Neural progenitor cell (in vitro differentiated cells): ENCODE results near the gene ZSCAN2. TPM values are rescaled to one million over a fixed set of nuclear protein-coding genes. Genes with fewer than 3 reads are reported as not detected.
"Not testable (repeated sequence)": the region's sequence is repeated elsewhere in the genome, so short reads cannot be mapped to it uniquely, and the experiment has no call there.

Experiments
- DNase-seq: peaks from one replicate; pipeline ENCODE4 v3.0.0-alpha.2; 2016; ENCODE audit warnings: low spot score
- H2AFZ ChIP-seq: fragments of 200-600 bp; sonication (generic); replicated peaks from 2 replicates; pipeline ENCODE4 v1.6.1; 2016; ENCODE audit warnings: antibody characterized with exemption
- H3F3A ChIP-seq: fragments of 200-600 bp; sonication (generic); 2 replicates; pipeline ENCODE4 v1.6.1; 2016; ENCODE audit warnings: antibody characterized with exemption, low read depth
- H3K27ac ChIP-seq: fragments of 200-600 bp; sonication (generic); 2 replicates; pipeline ENCODE4 v1.5.1; 2016; ENCODE audit warnings: mild to moderate bottlenecking
- H3K27me3 ChIP-seq: fragments of 200-600 bp; sonication (generic); 2 replicates; pipeline ENCODE4 v1.6.1; 2016; ENCODE audit warnings: mild to moderate bottlenecking, moderate library complexity
- H3K36me3 ChIP-seq: fragments of 200-600 bp; sonication (generic); 2 replicates; pipeline ENCODE4 v1.5.1; 2016
- H3K4me1 ChIP-seq: fragments of 200-600 bp; sonication (generic); 2 replicates; pipeline ENCODE4 v1.6.1; 2016; ENCODE audit warnings: mixed run types
- H3K4me2 ChIP-seq: fragments of 200-600 bp; sonication (generic); 2 replicates; pipeline ENCODE4 v1.6.1; 2016
- H3K4me3 ChIP-seq: fragments of 200-600 bp; sonication (generic); 2 replicates; pipeline ENCODE4 v1.5.1; 2016
- H3K79me2 ChIP-seq: fragments of 200-600 bp; sonication (generic); 2 replicates; pipeline ENCODE4 v1.6.1; 2016; ENCODE audit warnings: low read depth
- H3K9ac ChIP-seq: fragments of 200-600 bp; sonication (generic); 2 replicates; pipeline ENCODE4 v1.6.1; 2016
- H3K9me3 ChIP-seq: fragments of 200-600 bp; sonication (generic); 2 replicates; pipeline ENCODE4 v1.5.1; 2016; ENCODE audit warnings: low read depth
- H4K20me1 ChIP-seq: fragments of 200-600 bp; sonication (generic); 2 replicates; pipeline ENCODE4 v1.6.1; 2016; ENCODE audit warnings: low read depth
- H3K27ac Mint-ChIP-seq: 3 replicates; pipeline ENCODE4 v1.8.0; 2021; ENCODE audit warnings: mixed read lengths
- H3K27me3 Mint-ChIP-seq: 2 replicates; pipeline ENCODE4 v1.8.0; 2022; ENCODE audit warnings: low read depth, mild to moderate bottlenecking, inconsistent platforms, moderate library complexity, mixed read lengths; ENCODE audit not compliant: insufficient read depth
- H3K36me3 Mint-ChIP-seq: 3 replicates; pipeline ENCODE4 v1.8.0; 2021; ENCODE audit warnings: mixed read lengths
- H3K4me1 Mint-ChIP-seq: 3 replicates; pipeline ENCODE4 v1.8.0; 2021; ENCODE audit warnings: mixed read lengths
- H3K4me3 Mint-ChIP-seq: 3 replicates; pipeline ENCODE4 v1.8.0; 2021; ENCODE audit warnings: mild to moderate bottlenecking, moderate library complexity, mixed read lengths
- H3K9me3 Mint-ChIP-seq: 3 replicates; pipeline ENCODE4 v1.8.0; 2020; ENCODE audit warnings: mixed read lengths
- EZH2 ChIP-seq: fragments of 200-600 bp; sonication (generic); IDR thresholded peaks from 2 replicates; pipeline ENCODE4 v1.6.1; 2017; ENCODE audit warnings: antibody characterized with exemption, mild to moderate bottlenecking, moderate library complexity
- EZH2phosphoT487 ChIP-seq: fragments of 200-600 bp; sonication (generic); IDR thresholded peaks from 2 replicates; pipeline ENCODE4 v1.6.1; 2017; ENCODE audit warnings: antibody characterized with exemption
- total RNA-seq: library from RNA; depleted of rRNA; stranded (reverse); fragments of >200 nt; gene quantifications from 2 replicates; pipeline ENCODE4 v1.2.3, GENCODE V29; 2015; ENCODE audit warnings: low replicate concordance
- TF ChIP-seq, protein P1 (sequence below): fragments of 200-600 bp; sonication (generic); IDR thresholded peaks from 2 replicates; pipeline ENCODE4 v1.5.1; 2017; ENCODE audit warnings: antibody characterized with exemption, mild to moderate bottlenecking

ZSCAN2 gene
- total RNA-seq, 1 donor from 2014 or later: 6.7 TPM

DNA sequence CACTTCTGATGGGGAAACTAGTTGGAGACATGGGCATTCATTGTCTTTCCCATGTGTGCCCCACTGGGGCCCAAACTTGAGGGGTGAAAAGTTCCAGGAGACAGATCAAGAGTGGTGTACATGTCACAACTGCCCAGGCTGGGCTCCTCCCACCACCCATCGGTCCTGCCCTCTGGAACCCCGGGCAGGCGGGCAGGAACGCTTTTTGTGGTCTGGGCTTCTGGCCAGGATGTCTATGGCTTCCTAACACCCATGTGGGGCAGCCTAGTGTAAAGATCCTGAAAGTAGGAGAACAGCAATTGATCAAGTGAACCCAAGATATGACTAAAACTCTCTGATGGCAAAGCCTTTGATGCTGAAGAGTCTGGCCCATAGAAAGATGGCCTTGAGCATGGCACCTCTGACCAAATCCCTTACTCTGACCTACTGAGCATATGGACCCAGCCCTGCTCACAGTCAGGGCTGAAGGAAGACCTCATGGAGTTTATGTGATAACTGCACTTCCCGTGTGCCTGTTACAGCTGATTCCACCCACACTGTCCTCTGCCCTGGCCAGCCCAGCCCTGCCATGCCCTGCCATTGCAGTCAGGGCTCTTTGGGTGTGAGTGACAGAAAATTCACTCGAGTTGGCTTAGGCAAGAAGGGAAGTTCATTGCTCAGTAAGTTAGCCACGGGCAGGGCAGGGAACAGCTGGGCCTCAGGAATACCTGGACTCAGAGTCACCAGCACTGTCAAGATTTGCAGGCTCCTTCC, 19.0 kb upstream of the ZSCAN2 start:
- peak overlapping the region; percentile 50 for H3K4me3 Mint-ChIP-seq
- H3K9me3 Mint-ChIP-seq, H3K27ac ChIP-seq, H3K4me1 ChIP-seq, H2AFZ ChIP-seq, H3K79me2 ChIP-seq, H3F3A ChIP-seq, H3K36me3 ChIP-seq, H3K27me3 ChIP-seq, H3K27me3 Mint-ChIP-seq, H3K9me3 ChIP-seq, H3K36me3 Mint-ChIP-seq, DNase-seq, H3K9ac ChIP-seq, H3K4me2 ChIP-seq, H3K4me3 ChIP-seq, H4K20me1 ChIP-seq, H3K27ac Mint-ChIP-seq: not testable (repeated sequence)
- peaks cover 10% of the 10 kb centered on the region for H3K4me1 Mint-ChIP-seq

DNA sequence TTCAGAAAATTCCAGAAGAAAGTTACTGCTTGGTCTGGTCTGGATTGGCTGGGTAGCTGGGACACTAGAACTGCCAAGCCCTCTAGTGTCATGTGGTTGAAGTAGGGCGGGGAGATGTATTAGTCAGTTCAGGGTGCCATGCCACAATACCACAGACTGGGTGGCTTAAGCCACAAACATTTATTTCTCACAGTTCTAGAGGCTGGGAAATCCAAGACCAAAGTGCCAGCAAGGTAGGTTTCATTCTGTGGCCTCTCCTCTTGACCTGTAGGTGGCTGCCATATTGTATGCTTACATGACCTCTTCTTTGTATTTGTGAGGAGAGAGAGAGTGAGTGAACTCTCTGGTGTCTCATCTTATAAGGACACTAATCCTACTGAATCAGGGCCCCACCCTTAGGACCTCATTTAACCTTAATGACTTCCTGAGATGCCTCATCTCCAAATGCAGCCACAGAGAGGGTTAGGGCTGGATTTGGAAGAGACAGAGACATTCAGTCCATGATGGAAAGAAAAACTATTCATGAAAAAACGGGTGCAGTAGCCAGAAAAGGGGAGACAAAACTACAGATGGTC, 18.1 kb upstream of the ZSCAN2 start:
- H3K27ac Mint-ChIP-seq: no peak overlapping the region
- peaks cover 6% of the 10 kb centered on the region for H3K27me3 Mint-ChIP-seq
- no peak for DNase-seq
- H3K4me3 Mint-ChIP-seq: no peak overlapping the region
- H3K36me3 Mint-ChIP-seq: no peaks in the 10 kb centered on the region
- Histone ChIP-seq H3K27me3 (peaks cover 7% of the 10 kb centered on the region), H3K79me2 (no peaks in the 10 kb centered on the region), H2AFZ (no peak overlapping the region), H4K20me1 (no peaks in the 10 kb centered on the region), H3K9ac (no peak overlapping the region), H3F3A (no peaks in the 10 kb centered on the region), H3K9me3 (no peaks in the 10 kb centered on the region), H3K27ac (no peak overlapping the region), H3K4me3 (no peak overlapping the region), H3K4me2 (no peak overlapping the region), H3K36me3 (no peaks in the 10 kb centered on the region), H3K4me1 (no peaks in the 10 kb centered on the region)
- TF ChIP-seq, protein P1, sequence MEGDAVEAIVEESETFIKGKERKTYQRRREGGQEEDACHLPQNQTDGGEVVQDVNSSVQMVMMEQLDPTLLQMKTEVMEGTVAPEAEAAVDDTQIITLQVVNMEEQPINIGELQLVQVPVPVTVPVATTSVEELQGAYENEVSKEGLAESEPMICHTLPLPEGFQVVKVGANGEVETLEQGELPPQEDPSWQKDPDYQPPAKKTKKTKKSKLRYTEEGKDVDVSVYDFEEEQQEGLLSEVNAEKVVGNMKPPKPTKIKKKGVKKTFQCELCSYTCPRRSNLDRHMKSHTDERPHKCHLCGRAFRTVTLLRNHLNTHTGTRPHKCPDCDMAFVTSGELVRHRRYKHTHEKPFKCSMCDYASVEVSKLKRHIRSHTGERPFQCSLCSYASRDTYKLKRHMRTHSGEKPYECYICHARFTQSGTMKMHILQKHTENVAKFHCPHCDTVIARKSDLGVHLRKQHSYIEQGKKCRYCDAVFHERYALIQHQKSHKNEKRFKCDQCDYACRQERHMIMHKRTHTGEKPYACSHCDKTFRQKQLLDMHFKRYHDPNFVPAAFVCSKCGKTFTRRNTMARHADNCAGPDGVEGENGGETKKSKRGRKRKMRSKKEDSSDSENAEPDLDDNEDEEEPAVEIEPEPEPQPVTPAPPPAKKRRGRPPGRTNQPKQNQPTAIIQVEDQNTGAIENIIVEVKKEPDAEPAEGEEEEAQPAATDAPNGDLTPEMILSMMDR: no peak
- TF ChIP-seq EZH2 (no peak), EZH2phosphoT487 (no peak)
- no peaks in the 10 kb centered on the region for H3K9me3 Mint-ChIP-seq
- peaks cover 19% of the 10 kb centered on the region for H3K4me1 Mint-ChIP-seq

DNA sequence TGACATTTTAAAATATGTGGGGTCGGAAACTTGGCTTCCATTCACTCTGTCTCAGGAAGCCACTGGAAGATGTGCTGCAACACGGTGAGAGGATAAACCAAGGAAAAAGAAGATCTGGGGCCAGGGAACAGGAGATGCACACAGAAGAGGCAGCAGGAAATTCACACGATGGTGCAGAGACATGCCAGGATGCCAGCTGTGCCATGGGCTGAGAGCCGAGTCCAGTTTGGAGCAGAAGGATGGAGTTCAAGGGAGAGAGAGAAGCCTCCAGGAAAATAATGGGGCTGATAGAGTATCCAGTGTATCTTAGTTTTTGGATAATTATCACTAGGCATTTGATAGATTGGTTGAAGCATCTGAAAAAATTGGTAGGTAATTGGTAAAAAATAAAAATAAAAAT, 16.9 kb upstream of the ZSCAN2 start:
- H3K4me3 ChIP-seq, H3K36me3 Mint-ChIP-seq, H3K9me3 Mint-ChIP-seq, H4K20me1 ChIP-seq, H3K27me3 Mint-ChIP-seq, H3K4me3 Mint-ChIP-seq, H3F3A ChIP-seq, H3K27ac ChIP-seq, H3K9me3 ChIP-seq, H2AFZ ChIP-seq, H3K27ac Mint-ChIP-seq, H3K36me3 ChIP-seq, H3K79me2 ChIP-seq, H3K9ac ChIP-seq, H3K4me2 ChIP-seq, H3K4me1 ChIP-seq, DNase-seq: not testable (repeated sequence)
- peaks cover 17% of the 10 kb centered on the region for H3K27me3 ChIP-seq
- H3K4me1 Mint-ChIP-seq: peaks cover 19% of the 10 kb centered on the region

DNA sequence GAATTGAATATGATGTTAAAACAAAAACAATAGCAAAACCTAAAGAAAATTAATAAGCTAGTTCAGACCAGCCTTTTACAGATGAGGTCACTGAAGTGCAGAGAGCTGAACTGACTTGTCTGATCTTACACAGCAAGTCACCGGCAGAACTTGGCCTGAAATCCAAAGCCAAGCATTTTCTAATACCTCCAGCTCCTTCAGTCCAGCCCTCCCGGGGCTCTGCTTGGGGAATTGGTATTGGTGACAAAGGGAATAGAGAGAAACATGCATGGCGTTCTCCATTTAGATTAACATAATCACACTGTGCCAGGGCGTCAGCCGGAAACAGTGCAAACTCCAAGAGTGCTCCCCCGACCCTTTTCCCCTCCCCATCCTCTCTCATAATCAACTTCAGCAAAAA, 14.1 kb upstream of the ZSCAN2 start:
- Histone ChIP-seq H3K27ac (no peak overlapping the region), H3K79me2 (no peaks in the 10 kb centered on the region), H2AFZ (no peak overlapping the region), H3K9me3 (no peaks in the 10 kb centered on the region), H3F3A (no peaks in the 10 kb centered on the region), H3K4me3 (no peak overlapping the region), H3K36me3 (no peaks in the 10 kb centered on the region), H3K9ac (no peak overlapping the region), H4K20me1 (no peaks in the 10 kb centered on the region), H3K4me2 (no peak overlapping the region), H3K27me3 (peaks cover 23% of the 10 kb centered on the region), H3K4me1 (no peaks in the 10 kb centered on the region)
- H3K4me1 Mint-ChIP-seq: peaks cover 19% of the 10 kb centered on the region
- H3K27me3 Mint-ChIP-seq: peaks cover 7% of the 10 kb centered on the region
- no peak overlapping the region for H3K27ac Mint-ChIP-seq
- TF ChIP-seq, protein P1: no peak
- TF ChIP-seq EZH2: no peak
- DNase-seq: no peak
- no peaks in the 10 kb centered on the region for H3K36me3 Mint-ChIP-seq
- peak overlapping the region; percentile 17 for H3K4me3 Mint-ChIP-seq
- no peaks in the 10 kb centered on the region for H3K9me3 Mint-ChIP-seq
